WTC11 (cell line): ENCODE results near the gene CSF1R.

Source experiments
- SP1 ChIP-seq: sonication (generic); formaldehyde crosslinking; conservative IDR thresholded peaks from 2 replicates; pipeline ENCODE4 v1.8.1; 2022; ENCODE audit warnings: missing genetic modification reagents
- TEAD4 ChIP-seq: sonication (generic); formaldehyde crosslinking; IDR thresholded peaks from 2 replicates; pipeline ENCODE4 v1.8.0; 2022; ENCODE audit warnings: mild to moderate bottlenecking, missing genetic modification reagents
- ZNF532 ChIP-seq: fragments of 250-450 bp; sonication (Bioruptor Pico); IDR thresholded peaks from 2 replicates; pipeline ENCODE4 v1.9.0; 2021; ENCODE audit warnings: mild to moderate bottlenecking, borderline replicate concordance

GRCh38 chr5:150111122-150111521 is 24.8 kb upstream of the CSF1R start:
- no peak for TF ChIP-seq TEAD4 (CRISPR knock-in tag)
- TF ChIP-seq SP1 (CRISPR knock-in tag): no peak
- TF ChIP-seq ZNF532: no peak
